Measurements from ENCODE around the gene GJC1.

- TF ChIP-seq ZFP36 (IDR thresholded peaks at IDR 0.05; ENCODE audit: borderline replicate concordance, partially characterized antibody) (no peak), CTCF (IDR thresholded peaks at IDR 0.05) (no peak), HOXB5 (CRISPR knock-in tag; IDR thresholded peaks at IDR 0.05) (no peak), POLR2AphosphoS2 (conservative IDR thresholded peaks at IDR 0.05; ENCODE audit: low read length) (no peak), ESRRA (IDR thresholded peaks at IDR 0.05; ENCODE audit: borderline replicate concordance, low read length) (no peak), MAX (IDR thresholded peaks at IDR 0.05) (no peak)
Observed at GRCh38 chr17:44832805-44833204, 2.7 kb upstream of the GJC1 start.
